Peyer's patch (tissue), 4 donors: ENCODE measurements around the gene AGBL5. TPM values are rescaled to one million over a fixed set of nuclear protein-coding genes. Genes with fewer than 3 reads are reported as not detected.

Experiments used
- DNase-seq, 3 donors: peaks; one replicate each; pipeline ENCODE4 v3.0.0-alpha.2; 2017 to 2019
- H3K27ac ChIP-seq, 4 donors: fragments of 200-600 bp; sonication (generic); one replicate each; pipeline ENCODE4 v1.5.1; 2016 to 2019
- H3K27me3 ChIP-seq, 2 donors: fragments of 200-600 bp; sonication (generic); one replicate each; pipeline ENCODE4 v1.5.1; 2019
- H3K36me3 ChIP-seq, 3 donors: fragments of 200-600 bp; sonication (generic); one replicate each; pipeline ENCODE4 v1.5.1; 2016 to 2019
- H3K4me1 ChIP-seq, 4 donors: fragments of 200-600 bp; sonication (generic); one replicate each; pipeline ENCODE4 v1.5.1; 2016 to 2019
- H3K4me3 ChIP-seq, 4 donors: fragments of 200-600 bp; sonication (generic); 1 replicate in 3 of 4; 2 replicates in 1 of 4; pipeline ENCODE4 v1.5.1; 2016 to 2019; ENCODE audit warnings: mild to moderate bottlenecking in 1 of 4
- H3K9me3 ChIP-seq, 4 donors: fragments of 200-600 bp; sonication (generic); one replicate each; pipeline ENCODE4 v1.5.1; 2016 to 2019; ENCODE audit warnings: mild to moderate bottlenecking in 1 of 4
- POLR2A ChIP-seq, 2 donors: fragments of 450-650 bp; IDR thresholded peaks; one replicate each; pipeline ENCODE4 v1.5.1; 2017; ENCODE audit warnings: antibody characterized with exemption in 2 of 2, mild to moderate bottlenecking in 2 of 2, moderate library complexity in 2 of 2
- total RNA-seq, 4 donors: library from RNA; depleted of rRNA; stranded (reverse); fragments of >200 nt; gene quantifications; one replicate each; pipeline ENCODE4 v1.1.0, GENCODE V29; 2016
- TF ChIP-seq, protein P1 (sequence below), 6 experiments: fragments of 450-650 bp in 4 of 6; fragments of 200-600 bp in 2 of 6; sonication (generic) in 1 of 6; IDR thresholded peaks; one replicate each; pipeline ENCODE4 v1.5.1; 2017 to 2019; ENCODE audit warnings: antibody characterized with exemption in 6 of 6, mild to moderate bottlenecking in 3 of 6, moderate library complexity in 1 of 6

Gene AGBL5
- total RNA-seq, 4 donors from 2014 or later, result 7.5 to 18.2 (median 12.3) TPM

DNA sequence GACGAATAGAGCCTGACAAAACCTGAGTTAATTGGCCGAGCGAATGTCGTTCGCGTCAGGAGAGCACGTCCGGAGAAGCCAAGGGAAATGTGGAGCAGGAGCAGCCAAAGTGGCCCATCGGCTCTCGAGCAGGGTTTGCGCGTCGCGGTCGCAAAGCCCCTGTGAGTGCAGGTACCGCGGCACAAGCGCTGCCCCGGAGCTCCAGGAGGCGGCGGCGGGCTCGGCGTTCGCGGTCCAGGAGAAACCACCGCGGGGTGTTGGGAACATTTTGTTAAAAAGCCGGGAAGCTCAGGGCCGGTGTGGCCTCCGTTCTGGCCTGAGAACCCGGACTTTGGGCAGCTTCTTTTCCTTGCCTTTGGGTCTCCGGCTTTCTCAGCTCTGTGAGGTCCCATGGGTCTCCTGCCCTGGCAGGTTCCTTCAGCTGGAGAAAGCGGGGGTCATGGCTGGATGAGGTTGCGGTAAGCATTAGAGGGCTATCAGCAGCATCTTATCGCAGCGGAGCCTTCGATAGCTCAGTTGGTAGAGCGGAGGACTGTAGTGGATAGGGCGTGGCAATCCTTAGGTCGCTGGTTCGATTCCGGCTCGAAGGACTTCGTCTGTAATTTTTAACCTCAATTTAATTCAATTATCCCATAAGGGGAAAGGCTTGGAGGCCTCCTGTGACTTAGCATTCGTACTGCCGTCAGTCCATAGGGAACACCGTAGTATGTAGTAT lies 1.0 kb upstream of the AGBL5 start:
- H3K27ac ChIP-seq, result peak overlapping the region; percentile 80 to 93 (median 90)
- DNase-seq, result peak; percentile 89 to 97 (median 96)
- TF ChIP-seq, protein P1, sequence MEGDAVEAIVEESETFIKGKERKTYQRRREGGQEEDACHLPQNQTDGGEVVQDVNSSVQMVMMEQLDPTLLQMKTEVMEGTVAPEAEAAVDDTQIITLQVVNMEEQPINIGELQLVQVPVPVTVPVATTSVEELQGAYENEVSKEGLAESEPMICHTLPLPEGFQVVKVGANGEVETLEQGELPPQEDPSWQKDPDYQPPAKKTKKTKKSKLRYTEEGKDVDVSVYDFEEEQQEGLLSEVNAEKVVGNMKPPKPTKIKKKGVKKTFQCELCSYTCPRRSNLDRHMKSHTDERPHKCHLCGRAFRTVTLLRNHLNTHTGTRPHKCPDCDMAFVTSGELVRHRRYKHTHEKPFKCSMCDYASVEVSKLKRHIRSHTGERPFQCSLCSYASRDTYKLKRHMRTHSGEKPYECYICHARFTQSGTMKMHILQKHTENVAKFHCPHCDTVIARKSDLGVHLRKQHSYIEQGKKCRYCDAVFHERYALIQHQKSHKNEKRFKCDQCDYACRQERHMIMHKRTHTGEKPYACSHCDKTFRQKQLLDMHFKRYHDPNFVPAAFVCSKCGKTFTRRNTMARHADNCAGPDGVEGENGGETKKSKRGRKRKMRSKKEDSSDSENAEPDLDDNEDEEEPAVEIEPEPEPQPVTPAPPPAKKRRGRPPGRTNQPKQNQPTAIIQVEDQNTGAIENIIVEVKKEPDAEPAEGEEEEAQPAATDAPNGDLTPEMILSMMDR (IDR thresholded peaks at IDR 0.05), result peak in 4 of 6 experiments; percentile 23 to 55 (median 52)
- TF ChIP-seq POLR2A (IDR thresholded peaks at IDR 0.05), result peak in 1 of 2 donors; percentile 18
- no peaks in the 10 kb centered on the region for H3K27me3 ChIP-seq
- H3K4me3 ChIP-seq, result peak overlapping the region; percentile 62 to 96 (median 92)
- peaks cover 0 to 19% (median 0%) of the 10 kb centered on the region in 3 donors for H3K36me3 ChIP-seq
- peaks cover 0 to 14% (median 8%) of the 10 kb centered on the region in 4 donors for H3K4me1 ChIP-seq
- no peaks in the 10 kb centered on the region for H3K9me3 ChIP-seq

DNA sequence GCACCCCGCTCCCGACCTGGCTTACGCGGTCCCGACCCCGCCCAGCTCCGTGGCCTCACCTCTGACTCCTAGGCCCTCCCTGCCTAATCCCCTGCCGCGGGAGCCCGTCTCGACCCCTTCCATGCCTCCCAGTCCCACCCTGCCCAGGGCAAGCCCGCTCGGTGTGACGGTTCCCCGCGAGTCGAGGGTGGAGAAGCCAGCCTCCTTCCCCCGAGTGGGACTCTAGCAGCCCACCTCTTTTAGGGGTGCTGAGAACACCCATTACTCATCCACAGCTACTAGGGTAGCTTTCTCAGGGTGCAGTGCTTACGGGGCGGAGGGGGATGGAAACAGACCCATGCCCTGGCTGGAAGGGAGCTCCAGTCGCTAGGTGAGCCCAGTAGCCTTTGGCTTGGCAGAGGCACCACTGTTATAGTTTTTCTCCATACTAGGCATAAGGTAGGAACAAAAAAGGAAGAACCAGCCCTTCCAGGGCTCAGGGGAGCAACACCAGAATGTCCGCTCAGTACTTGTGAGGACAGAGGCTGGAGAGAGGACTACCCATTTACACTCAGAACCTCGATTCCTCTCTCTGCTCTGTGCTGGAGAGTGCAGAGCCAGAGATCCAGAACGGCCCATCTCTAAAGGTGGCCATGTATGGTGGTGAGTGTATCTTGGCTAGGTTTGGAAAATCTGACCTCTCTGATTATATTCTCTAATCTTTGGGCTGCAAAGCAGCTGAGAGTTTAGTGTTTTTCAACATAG lies 606 bp downstream of the AGBL5 start:
- TF ChIP-seq POLR2A (IDR thresholded peaks at IDR 0.05), result no peak
- TF ChIP-seq, protein P1 (IDR thresholded peaks at IDR 0.05), result no peak
- peak in 1 of 3 donors; percentile 67 for DNase-seq
- H3K27me3 ChIP-seq, result no peaks in the 10 kb centered on the region
- peaks cover 0 to 34% (median 0%) of the 10 kb centered on the region in 3 donors for H3K36me3 ChIP-seq
- H3K9me3 ChIP-seq, result no peaks in the 10 kb centered on the region
- peak overlapping the region; percentile 80 to 93 (median 90) for H3K27ac ChIP-seq
- H3K4me1 ChIP-seq, result peaks cover 0 to 14% (median 8%) of the 10 kb centered on the region in 4 donors
- peak overlapping the region; percentile 62 to 96 (median 92) for H3K4me3 ChIP-seq

DNA sequence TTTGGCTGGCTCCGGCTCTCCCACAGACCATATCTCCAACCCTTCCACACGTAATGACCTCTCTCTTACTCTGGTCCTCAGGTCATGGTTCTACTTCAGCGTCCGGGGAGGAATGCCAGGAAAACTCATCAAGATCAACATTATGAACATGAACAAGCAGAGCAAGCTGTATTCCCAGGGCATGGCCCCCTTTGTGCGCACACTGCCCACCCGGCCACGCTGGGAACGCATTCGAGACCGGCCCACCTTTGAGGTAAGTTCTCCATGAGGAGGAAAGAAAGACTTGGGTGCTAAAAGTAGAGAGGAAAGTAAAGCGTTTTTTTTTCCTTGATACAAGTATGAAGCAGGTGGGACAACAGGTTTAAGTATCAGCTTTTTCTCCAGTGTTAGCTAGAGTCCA lies 1.9 kb downstream of the AGBL5 start:
- H3K27ac ChIP-seq, result no peak overlapping the region
- peaks cover 0 to 40% (median 0%) of the 10 kb centered on the region in 3 donors for H3K36me3 ChIP-seq
- H3K4me3 ChIP-seq, result no peak overlapping the region
- no peaks in the 10 kb centered on the region for H3K9me3 ChIP-seq
- peaks cover 0 to 14% (median 8%) of the 10 kb centered on the region in 4 donors for H3K4me1 ChIP-seq
- DNase-seq, result no peak
- no peaks in the 10 kb centered on the region for H3K27me3 ChIP-seq
- TF ChIP-seq, protein P1 (IDR thresholded peaks at IDR 0.05), result no peak
- no peak for TF ChIP-seq POLR2A (IDR thresholded peaks at IDR 0.05)

DNA sequence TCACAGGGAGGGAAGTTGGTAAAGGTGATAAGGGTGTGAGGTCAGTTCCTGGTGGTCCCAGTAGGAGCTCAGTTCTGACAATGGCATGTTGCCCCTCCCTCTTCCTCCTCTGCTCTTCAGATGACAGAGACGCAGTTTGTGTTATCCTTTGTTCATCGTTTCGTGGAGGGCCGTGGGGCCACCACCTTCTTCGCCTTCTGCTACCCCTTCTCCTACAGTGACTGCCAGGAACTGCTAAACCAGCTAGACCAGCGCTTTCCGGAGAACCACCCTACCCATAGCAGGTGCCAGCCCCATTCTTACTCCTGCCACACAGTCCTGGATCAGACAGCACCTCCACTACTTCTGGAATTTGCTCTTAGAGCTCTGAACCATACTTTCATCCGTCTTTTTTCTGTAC lies 2.3 kb downstream of the AGBL5 start:
- H3K36me3 ChIP-seq, result peaks cover 0 to 40% (median 0%) of the 10 kb centered on the region in 3 donors

DNA sequence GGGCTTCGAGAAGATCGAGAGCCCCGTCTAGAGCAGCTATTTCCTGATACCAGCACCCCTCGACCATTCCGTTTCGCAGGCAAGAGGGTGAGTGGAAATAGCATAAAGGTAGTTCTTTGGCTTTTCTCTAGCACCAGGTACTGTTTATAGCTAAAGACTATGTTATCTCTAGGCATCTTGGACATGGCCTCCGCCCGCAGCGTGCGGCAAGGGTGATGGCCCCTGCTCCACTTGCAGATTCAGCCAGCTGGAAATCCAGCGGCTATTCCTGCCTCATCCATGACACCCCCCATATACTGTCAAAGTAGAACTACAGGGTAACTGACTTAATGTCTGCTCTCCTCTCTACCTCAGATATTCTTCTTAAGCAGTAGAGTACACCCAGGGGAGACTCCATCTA lies 3.3 kb downstream of the AGBL5 start:
- Histone ChIP-seq H3K4me3 (no peak overlapping the region), H3K27me3 (no peaks in the 10 kb centered on the region), H3K36me3 (peaks cover 0 to 47% (median 0%) of the 10 kb centered on the region in 3 donors), H3K27ac (no peak overlapping the region), H3K9me3 (no peaks in the 10 kb centered on the region), H3K4me1 (peaks cover 0 to 9% (median 6%) of the 10 kb centered on the region in 4 donors)
- peak in 1 of 3 donors; percentile 18 for DNase-seq
- TF ChIP-seq, protein P1 (IDR thresholded peaks at IDR 0.05), result no peak
- no peak for TF ChIP-seq POLR2A (IDR thresholded peaks at IDR 0.05)

More for the DNA sequence above, 2.3 kb downstream of the AGBL5 start:
- no peak overlapping the region for H3K27ac ChIP-seq
- peaks cover 0 to 14% (median 8%) of the 10 kb centered on the region in 4 donors for H3K4me1 ChIP-seq
- no peak overlapping the region for H3K4me3 ChIP-seq
- H3K9me3 ChIP-seq, result no peaks in the 10 kb centered on the region
- peak in 1 of 3 donors; percentile 14 for DNase-seq
- no peaks in the 10 kb centered on the region for H3K27me3 ChIP-seq
- TF ChIP-seq POLR2A (IDR thresholded peaks at IDR 0.05), result no peak
- TF ChIP-seq, protein P1 (IDR thresholded peaks at IDR 0.05), result no peak
